ENCODE measurements around the gene SCAMP2.

DNA sequence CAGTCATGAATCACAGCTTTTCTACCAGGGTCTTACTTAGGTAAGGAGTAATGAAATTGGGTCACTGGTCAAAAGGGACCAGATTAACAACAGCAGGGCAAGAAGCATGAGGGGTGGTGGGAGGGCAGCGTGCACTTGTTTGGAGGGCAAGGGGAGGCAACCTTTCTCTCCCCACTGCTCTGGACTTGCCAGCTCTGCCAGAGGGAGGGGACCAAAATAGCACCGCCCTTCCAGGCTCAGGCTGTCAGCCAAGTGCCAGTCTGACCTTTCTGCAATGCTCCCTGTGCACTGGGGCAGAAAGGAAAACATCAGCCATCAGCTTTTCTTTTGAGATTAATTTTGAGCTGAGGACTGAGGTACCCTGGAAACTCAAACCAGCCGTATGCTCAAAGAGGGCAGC is 25.7 kb downstream of the SCAMP2 start:
- TF ChIP-seq POLR2AphosphoS5 (IDR thresholded peaks at IDR 0.05): no peak
- TF ChIP-seq, protein P1, sequence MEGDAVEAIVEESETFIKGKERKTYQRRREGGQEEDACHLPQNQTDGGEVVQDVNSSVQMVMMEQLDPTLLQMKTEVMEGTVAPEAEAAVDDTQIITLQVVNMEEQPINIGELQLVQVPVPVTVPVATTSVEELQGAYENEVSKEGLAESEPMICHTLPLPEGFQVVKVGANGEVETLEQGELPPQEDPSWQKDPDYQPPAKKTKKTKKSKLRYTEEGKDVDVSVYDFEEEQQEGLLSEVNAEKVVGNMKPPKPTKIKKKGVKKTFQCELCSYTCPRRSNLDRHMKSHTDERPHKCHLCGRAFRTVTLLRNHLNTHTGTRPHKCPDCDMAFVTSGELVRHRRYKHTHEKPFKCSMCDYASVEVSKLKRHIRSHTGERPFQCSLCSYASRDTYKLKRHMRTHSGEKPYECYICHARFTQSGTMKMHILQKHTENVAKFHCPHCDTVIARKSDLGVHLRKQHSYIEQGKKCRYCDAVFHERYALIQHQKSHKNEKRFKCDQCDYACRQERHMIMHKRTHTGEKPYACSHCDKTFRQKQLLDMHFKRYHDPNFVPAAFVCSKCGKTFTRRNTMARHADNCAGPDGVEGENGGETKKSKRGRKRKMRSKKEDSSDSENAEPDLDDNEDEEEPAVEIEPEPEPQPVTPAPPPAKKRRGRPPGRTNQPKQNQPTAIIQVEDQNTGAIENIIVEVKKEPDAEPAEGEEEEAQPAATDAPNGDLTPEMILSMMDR (IDR thresholded peaks at IDR 0.05): no peak
